ENCODE measurements around the gene SAP30L.

DNA sequence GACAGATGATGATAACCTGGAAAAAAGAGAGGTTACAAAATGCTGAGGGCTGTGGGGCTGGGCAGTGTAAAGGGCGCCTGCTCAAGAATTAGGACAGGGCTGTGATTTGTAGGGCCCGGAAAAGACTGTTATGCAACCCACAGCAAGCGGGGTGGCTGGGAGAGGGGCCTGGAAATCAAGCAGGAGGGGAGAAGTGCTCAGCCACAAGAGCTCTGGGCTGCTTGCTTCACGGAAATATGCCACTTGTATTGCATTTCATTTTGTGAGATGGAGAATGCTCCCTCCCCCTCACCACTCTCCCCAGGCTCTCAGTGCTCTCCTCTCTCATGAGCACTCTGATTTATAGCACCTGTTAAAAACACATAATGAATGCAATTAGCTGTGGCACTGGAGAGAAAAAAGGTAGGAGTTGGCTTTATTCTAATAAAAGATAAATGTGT lies 40.6 kb downstream of the SAP30L start:
- TF ChIP-seq CTCF (conservative IDR thresholded peaks at IDR 0.05; ENCODE audit: low read depth, low read length) (no peak), POLR2A (IDR thresholded peaks at IDR 0.05; ENCODE audit: low read depth, low read length) (no peak), CEBPB (IDR thresholded peaks at IDR 0.05; ENCODE audit: low read depth, low read length) (no peak), RCOR1 (IDR thresholded peaks at IDR 0.05; ENCODE audit: insufficient replicate concordance, low read length) (no peak)

Measured in IMR-90 (cell line).